GM10266 (cell line): Measurements from ENCODE around the gene STRN3.
"Not testable (repeated sequence)": the region's sequence is repeated elsewhere in the genome, so short reads cannot be mapped to it uniquely, and the experiment has no call there.

Experiments used
- DNase-seq: peaks from one replicate; pipeline ENCODE4 v3.0.0; 2012; ENCODE audit errors: extremely low spot score
- CTCF ChIP-seq: IDR thresholded peaks from 2 replicates; pipeline ENCODE4 v1.5.1; 2012; ENCODE audit warnings: mild to moderate bottlenecking, low read depth; ENCODE audit not compliant: control insufficient read depth, insufficient read depth; ENCODE audit errors: missing control alignments

Gene STRN3

DNA sequence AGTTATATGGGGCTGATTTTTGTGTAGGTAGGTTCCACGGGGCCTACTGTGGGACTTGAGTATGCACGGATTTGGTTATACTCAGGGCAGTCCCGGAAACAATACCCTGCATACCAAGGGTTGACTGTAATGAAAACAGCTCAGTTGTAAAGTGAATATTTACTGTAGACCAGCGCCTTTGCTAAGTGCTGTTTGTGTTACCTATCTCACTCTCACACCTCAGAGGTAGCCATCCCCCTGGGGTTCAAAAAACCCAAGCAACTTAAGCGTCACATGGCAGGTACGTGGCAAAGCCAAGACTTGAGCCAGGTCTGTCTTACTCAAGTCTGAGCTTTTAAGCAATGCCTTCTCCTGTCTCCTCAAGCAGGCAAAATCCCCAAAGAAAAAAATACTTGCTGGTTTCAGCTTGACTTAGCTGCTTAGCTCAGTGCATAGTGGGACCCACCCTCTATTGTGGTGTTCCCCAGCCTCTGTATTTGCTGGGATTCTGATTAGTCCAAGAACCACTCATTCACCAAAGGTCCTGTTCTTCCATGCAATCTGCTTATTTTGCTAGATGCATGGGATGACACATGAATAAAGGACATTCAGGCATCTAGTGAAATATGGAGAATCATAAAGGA, 34.2 kb upstream of the STRN3 start:
- no peak for TF ChIP-seq CTCF
- no peak for DNase-seq

- TF ChIP-seq CTCF: no peak
- DNase-seq: no peak
Measured at GRCh38 chr14:31059152-31059924, 33.2 kb upstream of the STRN3 start.

GRCh38 chr14:31057701-31058364, 31.7 kb upstream of the STRN3 start:
- DNase-seq: no peak
- TF ChIP-seq CTCF: no peak

GRCh38 chr14:31057035-31057434, 30.9 kb upstream of the STRN3 start:
- no peak for TF ChIP-seq CTCF
- DNase-seq: no peak

GRCh38 chr14:31052905-31053586, 26.9 kb upstream of the STRN3 start:
- not testable (repeated sequence) for DNase-seq

DNA sequence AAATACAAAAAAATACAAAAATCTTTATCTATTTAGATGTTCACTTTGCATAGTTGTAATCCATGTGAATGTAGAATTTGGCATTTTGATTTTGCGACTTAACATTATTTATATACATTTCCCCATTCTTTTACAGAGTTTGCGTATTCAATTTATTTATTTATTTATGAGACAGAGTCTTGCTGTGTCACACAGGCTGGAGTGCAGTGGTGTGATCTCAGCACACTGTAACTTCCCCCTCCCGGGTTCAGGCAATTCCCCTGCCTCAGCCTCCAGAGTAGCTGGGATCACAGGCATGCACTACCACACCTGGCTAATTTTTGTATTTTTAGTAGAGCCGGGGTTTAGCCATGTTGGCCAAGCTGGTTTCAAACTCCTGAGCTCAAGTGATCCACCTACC, 25.3 kb upstream of the STRN3 start:
- no peak for TF ChIP-seq CTCF
- no peak for DNase-seq

DNA sequence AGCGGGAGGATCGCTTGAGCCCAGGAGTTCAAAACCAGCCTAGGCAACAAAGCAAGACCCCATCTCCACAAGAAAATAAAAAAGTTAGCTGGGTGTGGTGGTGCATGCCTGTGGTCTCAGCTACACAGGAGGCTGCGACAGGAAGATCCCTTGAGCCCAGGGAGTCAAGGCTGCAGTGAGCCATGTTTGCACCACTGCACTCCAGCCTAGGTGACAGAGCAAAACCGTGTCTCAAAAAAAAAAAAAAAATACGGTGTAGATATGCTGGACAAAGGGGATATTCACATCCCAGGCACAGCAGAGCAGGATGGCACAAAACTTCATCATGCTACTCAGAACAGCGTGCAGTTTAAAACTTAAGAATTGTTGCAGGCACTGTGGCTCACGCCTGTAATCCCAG, 24.8 kb upstream of the STRN3 start:
- no peak for DNase-seq
- TF ChIP-seq CTCF: no peak
